IPS DF 4.7 (cell line): ENCODE data around the gene CHSY3.

Source experiments
- DNase-seq: peaks from one replicate; pipeline ENCODE4 v3.0.0-alpha.2; 2013; ENCODE audit warnings: low spot score; ENCODE audit errors: extremely low read depth

Gene CHSY3

GRCh38 chr5:130090569-130091270 lies 186.5 kb downstream of the CHSY3 start:
- no peak for DNase-seq

- DNase-seq = no peak
Observed at GRCh38 chr5:130092991-130093390, 188.7 kb downstream of the CHSY3 start.

DNA sequence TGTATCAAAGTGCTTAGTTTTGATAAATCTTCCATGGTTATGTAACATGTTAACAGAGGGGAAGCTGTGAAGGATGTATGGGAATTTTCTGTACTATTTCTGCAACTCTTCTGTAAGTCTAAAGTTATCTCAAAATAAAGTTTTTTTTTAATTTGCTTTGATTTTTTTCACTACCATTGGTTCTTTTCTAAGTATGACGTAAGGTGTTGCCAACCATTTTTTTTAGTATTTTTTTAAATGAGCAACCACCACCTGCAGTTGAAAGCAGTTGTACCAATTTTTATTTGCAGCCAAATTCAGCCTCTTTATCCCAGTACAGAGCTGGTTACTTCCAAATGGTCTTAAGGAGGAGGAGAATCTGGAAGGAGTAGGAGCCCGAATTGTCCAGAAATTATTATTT lies 192.2 kb downstream of the CHSY3 start:
- no peak for DNase-seq

GRCh38 chr5:130099008-130099407 lies 194.7 kb downstream of the CHSY3 start:
- no peak for DNase-seq

- DNase-seq = no peak
Observed at GRCh38 chr5:130102375-130102774, 198.1 kb downstream of the CHSY3 start.

GRCh38 chr5:130102960-130103359 lies 198.7 kb downstream of the CHSY3 start:
- no peak for DNase-seq

DNA sequence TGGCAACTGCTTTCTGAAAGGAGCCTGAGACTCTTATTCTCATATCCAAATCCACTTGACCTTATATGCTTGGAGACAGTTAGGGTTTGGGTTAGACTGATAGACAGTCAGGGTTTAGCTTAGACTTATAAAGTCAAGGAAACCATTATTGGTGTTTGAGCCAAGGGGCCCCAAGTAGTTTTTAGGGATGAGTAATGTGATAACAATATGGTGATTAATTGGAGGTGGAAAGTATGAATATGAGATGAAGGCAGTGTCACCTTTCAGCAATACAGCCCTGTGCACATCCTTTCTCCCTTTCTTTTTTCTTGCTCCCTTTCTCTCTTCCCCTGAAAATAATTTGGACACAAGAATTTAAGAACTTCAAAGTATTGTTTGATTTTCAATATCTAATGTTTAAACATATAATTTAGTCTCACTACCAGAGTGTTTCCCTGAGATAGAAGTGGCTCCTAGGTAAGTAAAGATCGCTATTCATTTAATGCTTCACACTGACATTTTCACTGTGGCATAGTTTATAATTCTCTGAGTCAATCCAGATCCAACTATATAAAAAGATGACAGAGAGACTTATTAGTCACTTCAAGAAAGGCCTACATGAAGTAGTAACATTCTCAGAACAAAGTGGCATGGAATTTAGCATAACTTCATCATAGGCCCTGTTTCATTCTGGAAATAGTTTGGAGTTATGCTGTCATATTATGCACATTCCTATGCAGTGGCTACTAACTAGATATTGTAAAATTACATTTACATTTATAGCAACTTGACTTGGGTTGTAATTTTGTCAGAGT lies 200.8 kb downstream of the CHSY3 start:
- DNase-seq = no peak

GRCh38 chr5:130106480-130106879 lies 202.2 kb downstream of the CHSY3 start:
- DNase-seq = no peak

DNA sequence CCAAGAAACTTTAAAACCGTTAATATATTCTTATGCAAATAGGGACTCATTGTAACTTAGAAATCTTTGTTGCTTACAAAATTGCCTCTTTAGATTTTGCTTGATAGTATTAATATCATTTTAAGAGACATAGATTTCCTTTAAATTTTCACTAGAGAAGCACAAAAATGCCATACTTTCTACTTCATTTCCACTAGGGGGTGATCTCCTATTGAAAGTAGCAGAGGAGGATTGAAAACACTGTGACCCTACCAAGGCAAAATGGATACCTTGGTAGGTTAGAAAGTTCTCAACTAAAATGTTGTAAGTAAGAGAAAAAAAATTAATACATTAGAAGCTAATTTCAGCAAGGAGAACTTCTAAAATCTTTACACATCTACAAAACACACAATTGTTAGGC lies 204.9 kb downstream of the CHSY3 start:
- no peak for DNase-seq

DNA sequence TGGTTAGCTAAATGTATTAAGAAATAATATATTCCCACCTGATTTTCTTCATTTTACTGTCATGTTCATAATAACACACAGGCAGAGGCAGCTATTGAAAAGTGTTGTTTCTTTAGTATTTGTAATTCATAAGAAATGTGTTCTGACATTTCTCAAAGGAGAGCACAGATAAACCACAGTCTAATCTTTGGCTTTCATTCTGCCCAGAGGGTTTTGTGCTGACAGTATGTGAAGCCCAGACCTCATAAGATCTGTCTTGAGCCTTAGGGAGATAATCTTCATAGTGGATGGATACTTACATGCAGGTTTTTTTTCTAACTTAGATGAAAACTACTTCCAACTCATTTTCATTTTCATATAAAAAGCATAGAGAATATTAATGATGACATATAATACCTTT lies 206.1 kb downstream of the CHSY3 start:
- DNase-seq = no peak

DNA sequence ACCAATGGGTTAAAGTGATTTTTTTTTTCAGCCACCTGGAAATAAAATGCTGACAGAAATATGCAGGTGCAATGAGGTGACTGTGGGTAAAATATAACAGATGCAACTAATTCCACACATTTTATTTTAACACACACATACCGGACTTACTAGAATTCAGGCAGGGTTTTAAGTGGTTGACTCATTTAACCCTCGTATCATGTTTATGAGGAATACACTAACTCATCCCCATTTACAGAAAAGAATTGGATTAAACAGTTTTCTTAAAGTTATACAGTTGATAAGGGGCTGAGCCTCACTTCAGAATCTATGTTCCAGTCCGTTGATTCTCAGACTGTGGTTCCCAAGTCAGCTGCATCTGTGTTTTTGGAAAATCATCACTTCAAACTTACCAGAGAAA lies 207.5 kb downstream of the CHSY3 start:
- DNase-seq = no peak

- DNase-seq = no peak
Observed at GRCh38 chr5:130112246-130112645, 208.0 kb downstream of the CHSY3 start.

- DNase-seq = no peak
Observed at GRCh38 chr5:130115686-130116085, 211.4 kb downstream of the CHSY3 start.

GRCh38 chr5:130116462-130116861 lies 212.2 kb downstream of the CHSY3 start:
- no peak for DNase-seq

- no peak for DNase-seq
Observed at GRCh38 chr5:130116972-130117371, 212.7 kb downstream of the CHSY3 start.

DNA sequence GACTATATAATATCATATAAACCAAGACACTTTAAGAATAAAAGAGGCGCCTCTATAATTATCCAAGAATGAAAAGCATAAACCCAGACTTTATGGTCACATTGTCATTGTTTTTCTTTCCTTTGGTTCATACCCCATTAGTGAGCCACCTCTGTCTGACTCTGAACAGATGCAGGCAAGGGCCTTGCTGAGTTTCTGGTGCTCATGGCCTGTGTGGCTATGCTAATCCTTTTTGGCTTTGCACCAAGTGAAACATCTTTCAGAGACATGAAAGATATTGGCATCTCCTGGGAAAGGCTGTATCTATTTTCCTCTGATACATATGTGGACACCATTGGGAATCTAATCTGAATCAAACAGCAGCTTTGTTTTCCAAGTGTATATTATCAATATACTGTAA lies 222.5 kb downstream of the CHSY3 start:
- DNase-seq = no peak

DNA sequence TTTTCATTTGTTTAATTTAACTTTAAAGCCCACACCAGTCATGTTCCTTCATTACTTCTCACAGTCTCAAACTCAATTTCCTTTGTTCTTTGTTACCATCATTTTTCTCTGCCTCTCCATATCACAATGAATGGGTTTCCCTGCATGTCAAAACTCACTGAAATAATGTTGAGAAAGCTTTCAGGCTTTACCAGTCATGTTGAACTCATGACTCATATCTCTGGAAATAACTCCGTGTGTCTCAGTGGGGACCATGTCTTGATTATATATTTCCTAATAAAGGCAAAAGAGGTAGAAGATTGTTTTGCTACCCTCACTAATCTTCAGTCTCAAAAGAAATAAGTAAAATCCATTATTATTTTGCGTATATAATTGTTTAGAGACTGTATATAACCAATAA lies 231.2 kb downstream of the CHSY3 start:
- no peak for DNase-seq

DNA sequence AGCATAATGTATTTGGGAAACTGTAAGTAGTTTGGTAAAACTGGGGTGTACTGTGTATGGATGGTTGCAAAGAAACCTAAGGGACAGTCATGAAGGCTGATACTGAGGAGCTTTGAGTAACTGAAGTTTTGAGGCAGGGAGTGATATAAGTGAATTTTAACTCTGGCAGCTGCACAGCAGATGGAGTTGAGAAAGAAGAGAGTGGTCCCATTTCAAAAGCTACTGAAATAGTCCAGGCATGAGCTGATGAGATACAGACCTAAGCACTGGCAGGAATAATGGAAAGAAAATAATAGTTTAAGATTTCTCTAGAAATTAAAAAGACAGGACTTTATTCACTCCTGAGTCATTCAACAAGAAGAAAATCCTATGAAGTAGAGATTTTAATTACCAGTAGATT lies 232.0 kb downstream of the CHSY3 start:
- DNase-seq = no peak

- DNase-seq = no peak
Observed at GRCh38 chr5:130137681-130138080, 233.4 kb downstream of the CHSY3 start.

DNA sequence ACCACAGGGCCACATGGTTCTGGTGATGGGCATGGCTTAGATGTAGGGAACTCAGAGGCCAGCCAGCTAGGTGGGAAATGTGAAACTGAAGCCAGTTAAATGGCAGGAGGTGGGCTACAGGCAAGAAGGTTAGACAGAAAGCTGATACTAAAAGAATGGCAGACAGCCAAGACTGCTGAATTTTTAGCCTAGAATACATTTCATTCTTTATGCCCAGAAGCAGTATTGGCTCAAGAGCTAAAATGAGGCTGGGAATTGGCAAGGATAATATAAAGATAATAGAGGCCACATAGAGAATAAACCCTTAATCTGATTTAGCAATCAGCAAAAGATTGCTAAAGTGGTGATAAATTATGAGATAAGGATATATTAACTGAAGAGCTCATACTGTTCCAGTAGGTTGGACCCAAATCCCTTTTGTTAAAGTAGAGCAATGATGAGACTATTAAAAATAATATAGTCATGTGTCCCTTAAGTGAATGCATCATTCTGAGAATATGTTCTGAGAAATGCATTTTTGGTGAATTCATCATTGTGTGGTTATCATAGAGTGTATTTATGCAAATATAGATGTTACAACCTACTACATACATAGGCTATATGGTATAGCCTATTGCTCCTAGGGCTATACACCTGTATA lies 234.3 kb downstream of the CHSY3 start:
- DNase-seq = no peak

DNA sequence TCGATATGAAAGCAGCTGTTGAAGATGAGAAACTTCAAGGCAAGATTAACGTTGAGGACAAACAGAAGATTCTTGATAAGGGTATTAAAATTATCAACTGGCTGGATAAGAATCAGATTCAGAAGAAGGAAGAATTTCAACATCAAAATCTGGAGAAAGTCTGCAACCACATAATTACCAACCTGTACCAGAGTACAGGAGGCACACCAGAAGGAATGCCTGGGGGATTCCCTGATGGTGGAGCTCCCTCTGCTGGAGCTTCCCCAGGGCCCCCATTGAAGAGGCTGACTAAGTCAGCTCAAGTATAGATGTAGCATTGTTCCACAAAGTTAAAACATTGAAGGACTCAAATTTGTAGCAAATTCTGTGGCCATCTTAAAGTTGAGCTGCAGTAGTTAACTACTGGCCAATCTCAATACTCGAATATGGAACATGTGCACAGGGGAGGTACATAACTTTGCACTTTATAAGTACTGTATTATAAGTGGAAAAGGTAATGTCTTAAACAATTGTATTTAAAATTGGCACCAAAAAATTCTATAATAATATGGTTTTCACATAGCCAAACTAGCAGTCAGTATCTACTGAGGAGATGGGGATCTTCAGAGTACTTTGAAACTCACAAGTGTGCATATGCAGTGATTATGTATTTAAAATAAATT lies 237.5 kb downstream of the CHSY3 start:
- DNase-seq = peak; percentile 30

DNA sequence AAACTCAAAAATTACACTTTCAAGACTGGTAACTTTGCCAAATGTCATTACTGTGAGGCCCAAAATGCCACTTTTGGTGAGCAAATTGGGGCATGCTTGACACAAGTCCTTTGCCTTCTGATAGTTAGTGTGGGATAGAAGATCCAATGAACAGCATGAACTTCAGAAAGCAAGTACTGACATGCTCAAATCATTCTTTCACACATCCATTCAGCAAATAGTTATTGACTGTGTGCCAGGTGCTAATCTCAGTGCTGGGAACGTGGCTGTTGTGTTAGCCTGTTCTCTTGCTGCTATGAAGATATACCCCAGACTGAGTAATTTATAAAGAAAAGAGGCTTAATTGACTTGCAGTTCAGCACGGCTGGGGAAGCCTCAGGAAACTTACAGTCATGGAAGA lies 247.0 kb downstream of the CHSY3 start:
- no peak for DNase-seq
